Measurements from ENCODE around the gene OLFM1.
A peak's percentile ranks its signal among the peaks of the same experiment; 100 is the strongest.
"Not testable (repeated sequence)": the region's sequence is repeated elsewhere in the genome, so short reads cannot be mapped to it uniquely, and the experiment has no call there.

Gene OLFM1

GRCh38 chr9:135108831-135109510 lies 21.5 kb downstream of the OLFM1 start:
- DNase-seq = no peak

GRCh38 chr9:135109650-135110049 lies 22.2 kb downstream of the OLFM1 start:
- DNase-seq = no peak

GRCh38 chr9:135110416-135110815 lies 22.9 kb downstream of the OLFM1 start:
- no peak for DNase-seq

GRCh38 chr9:135111600-135111999 lies 24.1 kb downstream of the OLFM1 start:
- not testable (repeated sequence) for DNase-seq

- DNase-seq = no peak
Measured at GRCh38 chr9:135116371-135116770, 28.9 kb downstream of the OLFM1 start.

- DNase-seq = no peak
Measured at GRCh38 chr9:135116881-135117280, 29.4 kb downstream of the OLFM1 start.

GRCh38 chr9:135117281-135117680 lies 29.8 kb downstream of the OLFM1 start:
- DNase-seq = no peak

- no peak for DNase-seq
Measured at GRCh38 chr9:135119496-135120064, 32.1 kb downstream of the OLFM1 start.

GRCh38 chr9:135120249-135120648 lies 32.8 kb downstream of the OLFM1 start:
- DNase-seq = no peak

GRCh38 chr9:135122316-135122715 lies 34.8 kb downstream of the OLFM1 start:
- no peak for DNase-seq

- no peak for DNase-seq
Measured at GRCh38 chr9:135123126-135123772, 35.8 kb downstream of the OLFM1 start.

GRCh38 chr9:135123773-135124134 lies 36.3 kb downstream of the OLFM1 start:
- peak; percentile 22 for DNase-seq

- no peak for DNase-seq
Measured at GRCh38 chr9:135126451-135127187, 39.2 kb downstream of the OLFM1 start.

GRCh38 chr9:135127718-135128670 lies 40.5 kb downstream of the OLFM1 start:
- peak; percentile 46 for DNase-seq

GRCh38 chr9:135129137-135129695 lies 41.7 kb downstream of the OLFM1 start:
- DNase-seq = no peak

- DNase-seq = no peak
Measured at GRCh38 chr9:135130207-135130976, 42.9 kb downstream of the OLFM1 start.

GRCh38 chr9:135131488-135131887 lies 44.0 kb downstream of the OLFM1 start:
- no peak for DNase-seq

- no peak for DNase-seq
Measured at GRCh38 chr9:135132008-135132407, 44.5 kb downstream of the OLFM1 start.

GRCh38 chr9:135134268-135135022 lies 47.0 kb downstream of the OLFM1 start:
- peak; percentile 64 for DNase-seq

- no peak for DNase-seq
Measured at GRCh38 chr9:135135171-135135928, 47.9 kb downstream of the OLFM1 start.
